ENCODE results near the gene TMEM132C. TPM values are rescaled to one million over a fixed set of nuclear protein-coding genes. Genes with fewer than 3 reads are reported as not detected.
"Not testable (repeated sequence)": the region's sequence is repeated elsewhere in the genome, so short reads cannot be mapped to it uniquely, and the experiment has no call there.

TMEM132C gene
- total RNA-seq, 1 experiment from 2014 or later, result not detected

- in situ Hi-C loops (cut with HindIII; ENCODE audit: low pct_unique_long_range_greater_than_20kb, low sequenced_read_pairs), result no loop called here
- no peak for DNase-seq (ENCODE audit: low read depth, low spot score)
These were observed 216.7 kb downstream of the TMEM132C start for GRCh38 chr12:128483526-128484255.

GRCh38 chr12:128497376-128497775 is 230.4 kb downstream of the TMEM132C start:
- in situ Hi-C loops (cut with HindIII; ENCODE audit: low pct_unique_long_range_greater_than_20kb, low sequenced_read_pairs); DNase-seq (ENCODE audit: low read depth, low spot score): not testable (repeated sequence)

GRCh38 chr12:128507470-128507869 is 240.5 kb downstream of the TMEM132C start:
- no peak for DNase-seq (ENCODE audit: low read depth, low spot score)

GRCh38 chr12:128509170-128509569 is 242.2 kb downstream of the TMEM132C start:
- in situ Hi-C loops (cut with HindIII; ENCODE audit: low pct_unique_long_range_greater_than_20kb, low sequenced_read_pairs), result no loop called here

More at GRCh38 chr12:128507470-128507869, 240.5 kb downstream of the TMEM132C start:
- in situ Hi-C loops (cut with HindIII; ENCODE audit: low pct_unique_long_range_greater_than_20kb, low sequenced_read_pairs), result no loop called here

GRCh38 chr12:128510511-128510910 is 243.5 kb downstream of the TMEM132C start:
- DNase-seq (ENCODE audit: low read depth, low spot score), result no peak
- in situ Hi-C loops (cut with HindIII; ENCODE audit: low pct_unique_long_range_greater_than_20kb, low sequenced_read_pairs), result no loop called here

More at GRCh38 chr12:128509170-128509569, 242.2 kb downstream of the TMEM132C start:
- DNase-seq (ENCODE audit: low read depth, low spot score), result no peak

- DNase-seq (ENCODE audit: low read depth, low spot score), result no peak
- in situ Hi-C loops (cut with HindIII; ENCODE audit: low pct_unique_long_range_greater_than_20kb, low sequenced_read_pairs), result no loop called here
These were observed 246.4 kb downstream of the TMEM132C start for GRCh38 chr12:128513331-128513730.

GRCh38 chr12:128513831-128514230 is 246.9 kb downstream of the TMEM132C start:
- in situ Hi-C loops (cut with HindIII; ENCODE audit: low pct_unique_long_range_greater_than_20kb, low sequenced_read_pairs), result no loop called here
- no peak for DNase-seq (ENCODE audit: low read depth, low spot score)

- in situ Hi-C loops (cut with HindIII; ENCODE audit: low pct_unique_long_range_greater_than_20kb, low sequenced_read_pairs), result no loop called here
- DNase-seq (ENCODE audit: low read depth, low spot score), result no peak
These were observed 251.7 kb downstream of the TMEM132C start for GRCh38 chr12:128518644-128519043.

GRCh38 chr12:128519426-128519825 is 252.5 kb downstream of the TMEM132C start:
- no peak for DNase-seq (ENCODE audit: low read depth, low spot score)
- in situ Hi-C loops (cut with HindIII; ENCODE audit: low pct_unique_long_range_greater_than_20kb, low sequenced_read_pairs), result no loop called here

- no peak for DNase-seq (ENCODE audit: low read depth, low spot score)
- in situ Hi-C loops (cut with HindIII; ENCODE audit: low pct_unique_long_range_greater_than_20kb, low sequenced_read_pairs), result no loop called here
These were observed 255.0 kb downstream of the TMEM132C start for GRCh38 chr12:128521981-128522380.

- in situ Hi-C loops (cut with HindIII; ENCODE audit: low pct_unique_long_range_greater_than_20kb, low sequenced_read_pairs), result no loop called here
- DNase-seq (ENCODE audit: low read depth, low spot score), result no peak
These were observed 257.5 kb downstream of the TMEM132C start for GRCh38 chr12:128524439-128524838.

GRCh38 chr12:128531170-128531569 is 264.2 kb downstream of the TMEM132C start:
- in situ Hi-C loops (cut with HindIII; ENCODE audit: low pct_unique_long_range_greater_than_20kb, low sequenced_read_pairs), result no loop called here

GRCh38 chr12:128534906-128535305 is 267.9 kb downstream of the TMEM132C start:
- in situ Hi-C loops (cut with HindIII; ENCODE audit: low pct_unique_long_range_greater_than_20kb, low sequenced_read_pairs), result no loop called here
- DNase-seq (ENCODE audit: low read depth, low spot score), result no peak

More at GRCh38 chr12:128531170-128531569, 264.2 kb downstream of the TMEM132C start:
- peak; percentile 22 for DNase-seq (ENCODE audit: low read depth, low spot score)

- no peak for DNase-seq (ENCODE audit: low read depth, low spot score)
These were observed 269.8 kb downstream of the TMEM132C start for GRCh38 chr12:128536810-128537209.

GRCh38 chr12:128537668-128538067 is 270.7 kb downstream of the TMEM132C start:
- in situ Hi-C loops (cut with HindIII; ENCODE audit: low pct_unique_long_range_greater_than_20kb, low sequenced_read_pairs), result no loop called here
- no peak for DNase-seq (ENCODE audit: low read depth, low spot score)

More at GRCh38 chr12:128536810-128537209, 269.8 kb downstream of the TMEM132C start:
- in situ Hi-C loops (cut with HindIII; ENCODE audit: low pct_unique_long_range_greater_than_20kb, low sequenced_read_pairs), result no loop called here

- no peak for DNase-seq (ENCODE audit: low read depth, low spot score)
- in situ Hi-C loops (cut with HindIII; ENCODE audit: low pct_unique_long_range_greater_than_20kb, low sequenced_read_pairs), result no loop called here
These were observed 275.9 kb downstream of the TMEM132C start for GRCh38 chr12:128542844-128543243.

GRCh38 chr12:128543460-128543859 is 276.5 kb downstream of the TMEM132C start:
- in situ Hi-C loops (cut with HindIII; ENCODE audit: low pct_unique_long_range_greater_than_20kb, low sequenced_read_pairs), result no loop called here
- no peak for DNase-seq (ENCODE audit: low read depth, low spot score)

GRCh38 chr12:128543971-128544370 is 277.0 kb downstream of the TMEM132C start:
- in situ Hi-C loops (cut with HindIII; ENCODE audit: low pct_unique_long_range_greater_than_20kb, low sequenced_read_pairs), result no loop called here
- DNase-seq (ENCODE audit: low read depth, low spot score), result no peak

GRCh38 chr12:128548949-128549348 is 282.0 kb downstream of the TMEM132C start:
- DNase-seq (ENCODE audit: low read depth, low spot score), result no peak
- in situ Hi-C loops (cut with HindIII; ENCODE audit: low pct_unique_long_range_greater_than_20kb, low sequenced_read_pairs), result no loop called here
